Body of pancreas (tissue), 4 donors: ENCODE results near the gene DOCK3. TPM values are rescaled to one million over a fixed set of nuclear protein-coding genes. Genes with fewer than 3 reads are reported as not detected.
"Not testable (repeated sequence)": the region's sequence is repeated elsewhere in the genome, so short reads cannot be mapped to it uniquely, and the experiment has no call there.

Experiments
- ATAC-seq: fragments of 150-250 bp; one replicate; pipeline ENCODE4 v1.9.1; 2016
- DNase-seq, 4 donors: peaks; one replicate each; pipeline ENCODE4 v3.0.0-alpha.2; 2019
- H3K27ac ChIP-seq, 4 donors: fragments of 200-600 bp; sonication (generic); 1 replicate in 3 of 4; 2 replicates in 1 of 4; pipeline versions ENCODE4 v1.5.1 to v1.6.1; 2016 to 2019; ENCODE audit warnings: mild to moderate bottlenecking in 1 of 4, mixed read lengths in 1 of 4, moderate library complexity in 1 of 4
- H3K27me3 ChIP-seq, 2 donors: fragments of 200-600 bp; sonication (generic); one replicate each; pipeline ENCODE4 v1.6.0; 2016; ENCODE audit warnings: mild to moderate bottlenecking in 1 of 2
- H3K36me3 ChIP-seq, 2 donors: fragments of 200-600 bp; sonication (generic); replicated peaks in 1 of 2; 2 replicates each; pipeline ENCODE4 v1.5.1; 2016; ENCODE audit warnings: low read depth in 2 of 2; ENCODE audit not compliant: insufficient read depth in 1 of 2
- H3K4me1 ChIP-seq: fragments of 200-600 bp; sonication (generic); one replicate; pipeline ENCODE4 v1.6.0; 2016
- H3K4me3 ChIP-seq, 2 donors: fragments of 200-600 bp; sonication (generic); 1 replicate in 1 of 2; 2 replicates in 1 of 2; pipeline ENCODE4 v1.5.1; 2016 to 2019
- H3K9me3 ChIP-seq, 3 donors: fragments of 200-600 bp; sonication (generic); 1 replicate in 2 of 3; 2 replicates in 1 of 3; pipeline ENCODE4 v1.5.1; 2016
- POLR2A ChIP-seq, 3 donors: fragments of 450-650 bp; IDR thresholded peaks; one replicate each; pipeline ENCODE4 v1.6.1; 2016; ENCODE audit warnings: antibody characterized with exemption in 3 of 3, mild to moderate bottlenecking in 2 of 3
- WGBS, 2 donors: methylation state at CpG; one replicate each; pipeline ENCODE4 v1.1.5; 2017; 5-methylcytosine and 5-hydroxymethylcytosine counted together
- intact Hi-C: fragments of 100-400 bp; cut with DNase I; formaldehyde crosslinking; loops from one replicate; pipeline ENCODE4 v1.15.1; 2023
- total RNA-seq, 2 donors: library from RNA; depleted of rRNA; stranded (reverse); fragments of >200 nt; gene quantifications; one replicate each; pipeline ENCODE4 v1.1.0, GENCODE V29; 2016
- TF ChIP-seq, protein P1 (sequence below), 7 experiments: fragments of 450-650 bp in 4 of 7; fragments of 200-600 bp in 3 of 7; sonication (generic) in 3 of 7; IDR thresholded peaks; one replicate each; pipeline ENCODE4 v1.5.1; 2016 to 2019; ENCODE audit warnings: antibody characterized with exemption in 7 of 7

The DOCK3 gene
- total RNA-seq, 2 donors from 2014 or later: 0.52 TPM; not detected in 1

DNA sequence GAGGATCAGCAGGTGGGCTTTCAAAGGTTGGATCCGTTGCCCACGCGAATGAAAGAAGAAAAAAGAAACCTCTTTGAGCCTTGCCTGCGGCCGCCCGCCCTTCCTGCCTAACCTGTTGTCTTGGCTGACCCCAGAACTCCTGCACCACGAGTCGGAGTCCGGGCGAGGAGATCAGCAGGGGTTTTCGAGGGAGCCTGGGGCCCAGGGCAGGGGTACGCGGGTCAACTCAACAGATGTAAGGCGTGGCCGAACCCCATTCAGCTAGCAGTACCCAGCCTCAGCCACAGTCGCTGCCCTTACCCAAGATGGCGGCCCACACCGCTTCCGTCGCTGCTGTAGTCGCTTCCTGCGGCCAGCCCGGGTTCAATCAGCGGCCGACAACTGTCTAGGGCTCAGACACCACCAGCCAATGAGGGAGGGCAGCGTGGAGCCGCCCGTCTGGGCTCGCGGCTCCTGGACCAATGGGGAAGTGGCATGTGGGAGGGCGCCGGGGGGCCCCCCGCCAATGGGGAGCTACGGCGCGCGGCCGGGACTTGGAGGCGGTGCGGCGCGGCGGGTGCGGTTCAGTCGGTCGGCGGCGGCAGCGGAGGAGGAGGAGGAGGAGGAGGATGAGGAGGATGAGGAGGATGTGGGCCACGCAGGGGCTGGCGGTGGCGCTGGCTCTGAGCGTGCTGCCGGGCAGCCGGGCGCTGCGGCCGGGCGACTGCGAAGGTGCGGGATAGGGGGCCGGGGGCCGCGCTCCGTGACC, 710.2 kb downstream of the DOCK3 start, which contains the start of gene MANF:
TSS of gene MANF (plus strand) at position 566 of the 748 bp plus-strand sequence. CDS start at position 618, 52 bp downstream.
- Histone ChIP-seq H3K4me1 (peaks cover 52% of the 10 kb centered on the region), H3K9me3 (no peaks in the 10 kb centered on the region), H3K27ac (peak within 1 kb of the TSS; percentile 91 to 92 (median 92)), H3K36me3 (no peaks in the 10 kb centered on the region), H3K27me3 (no peaks in the 10 kb centered on the region), H3K4me3 (peak within 1 kb of the TSS; percentile 84 to 92)
- peak; percentile 86 to 91 (median 90) for TF ChIP-seq POLR2A (IDR thresholded peaks at IDR 0.05)
- TF ChIP-seq, protein P1, sequence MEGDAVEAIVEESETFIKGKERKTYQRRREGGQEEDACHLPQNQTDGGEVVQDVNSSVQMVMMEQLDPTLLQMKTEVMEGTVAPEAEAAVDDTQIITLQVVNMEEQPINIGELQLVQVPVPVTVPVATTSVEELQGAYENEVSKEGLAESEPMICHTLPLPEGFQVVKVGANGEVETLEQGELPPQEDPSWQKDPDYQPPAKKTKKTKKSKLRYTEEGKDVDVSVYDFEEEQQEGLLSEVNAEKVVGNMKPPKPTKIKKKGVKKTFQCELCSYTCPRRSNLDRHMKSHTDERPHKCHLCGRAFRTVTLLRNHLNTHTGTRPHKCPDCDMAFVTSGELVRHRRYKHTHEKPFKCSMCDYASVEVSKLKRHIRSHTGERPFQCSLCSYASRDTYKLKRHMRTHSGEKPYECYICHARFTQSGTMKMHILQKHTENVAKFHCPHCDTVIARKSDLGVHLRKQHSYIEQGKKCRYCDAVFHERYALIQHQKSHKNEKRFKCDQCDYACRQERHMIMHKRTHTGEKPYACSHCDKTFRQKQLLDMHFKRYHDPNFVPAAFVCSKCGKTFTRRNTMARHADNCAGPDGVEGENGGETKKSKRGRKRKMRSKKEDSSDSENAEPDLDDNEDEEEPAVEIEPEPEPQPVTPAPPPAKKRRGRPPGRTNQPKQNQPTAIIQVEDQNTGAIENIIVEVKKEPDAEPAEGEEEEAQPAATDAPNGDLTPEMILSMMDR (IDR thresholded peaks at IDR 0.05): peak in 4 of 7 experiments; percentile 28 to 42 (median 34)
- ATAC-seq (peak; percentile 99), DNase-seq (peak; percentile 98 to 99 (median 98))
- intact Hi-C loops: no loop called here
- WGBS, 2 donors: 0% methylated on average over 20 to 64 of the region's 65 CpGs

DNA sequence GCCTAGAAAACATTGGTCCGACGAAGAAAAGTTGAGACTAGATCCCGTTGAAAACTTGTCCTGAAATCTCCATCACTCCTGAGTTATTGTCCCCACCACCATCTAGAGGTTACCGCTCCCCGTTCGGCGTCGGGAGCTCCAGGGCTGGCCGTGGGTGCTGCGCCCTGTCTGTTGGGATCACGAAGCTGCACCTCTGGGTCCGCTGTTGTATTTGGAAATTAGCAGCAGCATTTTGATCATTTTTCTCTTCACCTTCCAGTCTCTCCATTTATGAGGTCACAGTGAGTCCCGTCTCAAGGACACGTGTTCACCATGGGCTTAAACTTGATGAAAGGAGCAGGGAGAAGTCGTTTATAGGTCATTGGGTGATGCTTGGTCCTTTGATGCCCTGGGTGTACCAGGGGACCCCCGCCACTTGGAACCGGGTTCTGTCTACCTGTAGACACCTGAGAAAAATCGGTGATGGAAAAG, 710.9 kb downstream of the DOCK3 start:
- ATAC-seq (no peak), DNase-seq (no peak)
- intact Hi-C loops: no loop called here
- Histone ChIP-seq H3K4me1 (peaks cover 59% of the 10 kb centered on the region), H3K27me3 (no peaks in the 10 kb centered on the region), H3K4me3 (peak overlapping the region; percentile 80 to 92), H3K36me3 (no peaks in the 10 kb centered on the region), H3K27ac (peak overlapping the region; percentile 91 to 92 (median 92)), H3K9me3 (no peaks in the 10 kb centered on the region)
- 2% methylated on average over 16 to 18 of the region's 18 CpGs for WGBS, 2 donors
- TF ChIP-seq, protein P1 (IDR thresholded peaks at IDR 0.05): no peak

DNA sequence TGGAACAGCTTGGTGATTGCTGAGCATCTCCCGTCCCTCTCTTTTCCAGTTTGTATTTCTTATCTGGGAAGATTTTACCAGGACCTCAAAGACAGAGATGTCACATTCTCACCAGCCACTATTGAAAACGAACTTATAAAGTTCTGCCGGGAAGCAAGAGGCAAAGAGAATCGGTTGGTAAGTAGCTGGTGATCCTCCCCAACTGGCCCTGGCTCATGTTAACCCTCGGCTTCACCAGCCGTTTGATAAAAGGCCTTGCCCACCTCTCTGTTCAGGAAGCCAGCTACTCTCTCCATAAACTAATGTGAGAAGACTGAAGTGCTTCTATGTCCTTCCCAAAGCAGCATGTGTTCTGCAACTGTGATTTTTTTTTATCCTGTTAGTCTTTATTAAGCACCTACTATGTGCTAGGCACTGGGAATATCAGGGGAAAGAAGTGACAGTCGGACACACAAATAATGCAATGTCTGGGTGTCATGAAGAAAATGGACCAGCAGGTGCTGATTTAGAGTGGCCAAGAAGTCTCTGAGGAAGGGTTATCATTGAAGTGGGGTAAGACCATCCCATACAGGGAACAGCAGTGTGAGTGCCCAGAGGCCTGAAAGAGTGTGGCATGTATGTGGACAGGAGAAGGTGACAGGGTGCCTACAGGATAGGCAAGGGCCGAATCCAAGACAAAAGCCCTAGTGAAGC, 711.6 kb downstream of the DOCK3 start:
- H3K9me3 ChIP-seq: no peaks in the 10 kb centered on the region
- no peaks in the 10 kb centered on the region for H3K36me3 ChIP-seq
- no peak for DNase-seq
- H3K27me3 ChIP-seq: no peaks in the 10 kb centered on the region
- no peak for ATAC-seq
- 14 to 19% methylated on average over 8 of the region's 8 CpGs for WGBS, 2 donors
- intact Hi-C loops: no loop called here
- H3K4me3 ChIP-seq: peak overlapping the region in 1 of 2 donors; percentile 92
- peaks cover 62% of the 10 kb centered on the region for H3K4me1 ChIP-seq
- no peak for TF ChIP-seq POLR2A (IDR thresholded peaks at IDR 0.05)
- TF ChIP-seq, protein P1 (IDR thresholded peaks at IDR 0.05): no peak
- peak overlapping the region; percentile 91 to 92 (median 92) for H3K27ac ChIP-seq

DNA sequence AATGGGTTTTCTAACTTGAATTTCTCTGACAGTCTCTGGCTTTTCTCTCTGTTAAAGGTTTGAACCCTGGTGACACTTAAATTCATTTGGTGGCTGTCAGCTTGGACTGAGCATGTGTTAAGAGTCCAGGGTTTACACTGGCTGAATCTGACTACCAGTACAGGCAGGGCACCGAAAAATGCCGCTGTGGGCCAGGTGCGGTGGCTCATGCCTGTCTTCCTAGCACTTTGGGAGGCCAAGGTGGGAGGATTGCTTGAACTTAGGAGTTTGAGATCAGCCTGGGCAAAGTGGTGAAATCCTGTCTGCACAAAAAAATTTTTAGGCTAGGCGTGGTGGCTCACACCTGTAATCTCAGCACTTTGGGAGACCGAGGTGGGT, 712.1 kb downstream of the DOCK3 start:
- Histone ChIP-seq H3K27me3 (no peaks in the 10 kb centered on the region), H3K36me3 (no peaks in the 10 kb centered on the region), H3K4me1 (peaks cover 62% of the 10 kb centered on the region), H3K27ac (peak overlapping the region in 3 of 4 donors; percentile 25 to 92 (median 91)), H3K4me3 (no peak overlapping the region), H3K9me3 (no peaks in the 10 kb centered on the region)
- TF ChIP-seq, protein P1 (IDR thresholded peaks at IDR 0.05): no peak
- no peak for TF ChIP-seq POLR2A (IDR thresholded peaks at IDR 0.05)
- ATAC-seq (no peak), DNase-seq (no peak)
- intact Hi-C loops: no loop called here
- 33 to 46% methylated on average over 5 of the region's 5 CpGs for WGBS, 2 donors

DNA sequence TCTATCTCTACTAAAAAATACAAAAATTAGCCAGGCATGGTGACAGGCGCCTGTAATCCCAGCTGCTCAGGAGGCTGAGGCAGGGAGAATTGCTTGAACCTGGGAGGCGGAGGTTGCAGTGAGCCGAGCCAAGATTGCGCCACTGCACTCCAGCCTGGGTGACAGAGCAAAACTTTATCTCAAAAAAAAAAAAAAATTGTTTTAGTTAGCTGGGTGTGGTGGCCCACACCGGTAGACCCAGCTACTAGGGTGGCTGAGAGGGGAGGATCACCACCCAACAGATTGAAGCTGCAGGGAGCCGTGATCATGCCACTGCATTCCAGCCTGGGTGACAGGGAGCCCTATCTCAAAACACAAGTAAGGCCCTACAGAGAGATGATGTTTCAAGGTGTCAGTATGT, 712.6 kb downstream of the DOCK3 start:
- Histone ChIP-seq H3K27ac (peak overlapping the region; percentile 9 to 92 (median 58)), H3K4me1 (peaks cover 66% of the 10 kb centered on the region)
- H3K4me3 ChIP-seq, ATAC-seq, H3K36me3 ChIP-seq, H3K27me3 ChIP-seq, H3K9me3 ChIP-seq, intact Hi-C loops: not testable (repeated sequence)
- 21 to 40% methylated on average over 6 of the region's 6 CpGs for WGBS, 2 donors
- peak; percentile 28 to 57 (median 48) for DNase-seq
